ENCODE data around the gene DESI1. TPM values are rescaled to one million over a fixed set of nuclear protein-coding genes. Genes with fewer than 3 reads are reported as not detected.

Gene DESI1
- total and polyA plus RNA-seq, 2 donors (not counting 1 experiment from before 2014, with no cell fraction given), result 17.3 to 26.3 TPM

GRCh38 chr22:41557401-41558240 lies 63.2 kb downstream of the DESI1 start:
- Histone ChIP-seq H4K20me1 (ENCODE audit: control insufficient read depth, insufficient read depth, low read length, poor library complexity, severe bottlenecking) (no peaks in the 10 kb centered on the region), H2AFZ (ENCODE audit: insufficient read depth, low read depth, low read length, poor library complexity, severe bottlenecking) (no peak overlapping the region), H3K9ac (ENCODE audit: low read length) (no peak overlapping the region), H3K9me3 (ENCODE audit: control extremely low read depth in 1 of 3, control insufficient read depth in 2 of 3, insufficient read depth in 1 of 3, low read length in 2 of 3) (no peaks in the 10 kb centered on the region), H3K79me2 (ENCODE audit: control insufficient read depth, insufficient read depth, low read length) (no peaks in the 10 kb centered on the region), H3K4me3 (ENCODE audit: control extremely low read depth in 1 of 5, extremely low read depth in 1 of 5, insufficient read depth in 1 of 5, low read depth in 2 of 5, low read length in 4 of 5) (no peak overlapping the region), H3K4me1 (ENCODE audit: control insufficient read depth in 2 of 2, insufficient read depth in 2 of 2, low read length in 2 of 2) (no peaks in the 10 kb centered on the region), H3K27ac (ENCODE audit: low read length in 2 of 2) (no peak overlapping the region), H3K27me3 (replicated peaks in 1 of 4; ENCODE audit: control extremely low read depth in 1 of 4, control insufficient read depth in 3 of 4, insufficient read depth in 4 of 4, low read length in 3 of 4) (peaks cover 0 to 40% (median 6%) of the 10 kb centered on the region in 4 experiments), H3K4me2 (replicated peaks; ENCODE audit: low read depth, low read length, poor library complexity, severe bottlenecking) (no peak overlapping the region), H3K36me3 (replicated peaks in 1 of 2; ENCODE audit: control extremely low read depth in 1 of 2, control insufficient read depth in 1 of 2, extremely low read depth in 1 of 2, insufficient read depth in 2 of 2, low read length in 1 of 2) (no peaks in the 10 kb centered on the region)
- WGBS (ENCODE audit: insufficient coverage), result 81% methylated on average over 14 of the region's 19 CpGs
- DNase-seq, result no peak
- CTCF ChIA-PET, result interaction anchor here (0.6 kb wide), 1 partner anchor 157 kb away, joined by 3 read pairs; no protein-coding TSS in a partner anchor
- no peaks in the 10 kb centered on the region for H3K4me1 Mint-ChIP-seq
- H3K4me3 Mint-ChIP-seq, result no peak overlapping the region
- no peak overlapping the region for H3K27ac Mint-ChIP-seq
- TF ChIP-seq CTCF (IDR thresholded peaks at IDR 0.05) (no peak), EZH2 (IDR thresholded peaks at IDR 0.05; ENCODE audit: borderline replicate concordance, insufficient read depth, low read depth, low read length, poor library complexity, severe bottlenecking) (no peak)
- H3K27me3 Mint-ChIP-seq, result peaks cover 39% of the 10 kb centered on the region
- POLR2A ChIA-PET, result no interaction called here
- no peak for ATAC-seq (ENCODE audit: low read depth)
- intact Hi-C loops (cut with micrococcal nuclease), result no loop called here
- no peaks in the 10 kb centered on the region for H3K9me3 Mint-ChIP-seq (ENCODE audit: insufficient read depth)

GRCh38 chr22:41556561-41556960 lies 64.3 kb downstream of the DESI1 start:
- POLR2A ChIA-PET, result interaction anchor here (0.7 kb wide), 1 partner anchor 11 kb away, joined by 7 read pairs; no protein-coding TSS in a partner anchor
- ATAC-seq (ENCODE audit: low read depth), result no peak
- no peak overlapping the region for H3K27ac Mint-ChIP-seq
- no peaks in the 10 kb centered on the region for H3K36me3 ChIP-seq (replicated peaks in 1 of 2; ENCODE audit: control extremely low read depth in 1 of 2, control insufficient read depth in 1 of 2, extremely low read depth in 1 of 2, insufficient read depth in 2 of 2, low read length in 1 of 2)
- H3K27me3 ChIP-seq (replicated peaks in 1 of 4; ENCODE audit: control extremely low read depth in 1 of 4, control insufficient read depth in 3 of 4, insufficient read depth in 4 of 4, low read length in 3 of 4), result peaks cover 0 to 29% (median 6%) of the 10 kb centered on the region in 4 experiments
- CTCF ChIA-PET, result no interaction called here
- no peak overlapping the region for H2AFZ ChIP-seq (ENCODE audit: insufficient read depth, low read depth, low read length, poor library complexity, severe bottlenecking)
- H3K27me3 Mint-ChIP-seq, result peaks cover 34% of the 10 kb centered on the region
- H3K9me3 ChIP-seq (ENCODE audit: control extremely low read depth in 1 of 3, control insufficient read depth in 2 of 3, insufficient read depth in 1 of 3, low read length in 2 of 3), result no peaks in the 10 kb centered on the region
- H3K4me1 ChIP-seq (ENCODE audit: control insufficient read depth in 2 of 2, insufficient read depth in 2 of 2, low read length in 2 of 2), result no peaks in the 10 kb centered on the region
- 86% methylated on average over 10 of the region's 10 CpGs for WGBS (ENCODE audit: insufficient coverage)
- no peak for DNase-seq
- no peaks in the 10 kb centered on the region for H3K79me2 ChIP-seq (ENCODE audit: control insufficient read depth, insufficient read depth, low read length)
- H4K20me1 ChIP-seq (ENCODE audit: control insufficient read depth, insufficient read depth, low read length, poor library complexity, severe bottlenecking), result no peaks in the 10 kb centered on the region
- H3K9ac ChIP-seq (ENCODE audit: low read length), result no peak overlapping the region
- H3K9me3 Mint-ChIP-seq (ENCODE audit: insufficient read depth), result no peaks in the 10 kb centered on the region
- H3K4me2 ChIP-seq (replicated peaks; ENCODE audit: low read depth, low read length, poor library complexity, severe bottlenecking), result no peak overlapping the region
- no peaks in the 10 kb centered on the region for H3K4me1 Mint-ChIP-seq
- no peak overlapping the region for H3K4me3 ChIP-seq (ENCODE audit: control extremely low read depth in 1 of 5, extremely low read depth in 1 of 5, insufficient read depth in 1 of 5, low read depth in 2 of 5, low read length in 4 of 5)
- no peak overlapping the region for H3K27ac ChIP-seq (ENCODE audit: low read length in 2 of 2)
- intact Hi-C loops (cut with micrococcal nuclease), result no loop called here
- TF ChIP-seq CTCF (IDR thresholded peaks at IDR 0.05) (no peak), EZH2 (IDR thresholded peaks at IDR 0.05; ENCODE audit: borderline replicate concordance, insufficient read depth, low read depth, low read length, poor library complexity, severe bottlenecking) (no peak)
- H3K4me3 Mint-ChIP-seq, result no peak overlapping the region

Data from B cell (primary cell).